HT-29 (cell line): Measurements from ENCODE around the gene CXCR6. TPM values are rescaled to one million over a fixed set of nuclear protein-coding genes. Genes with fewer than 3 reads are reported as not detected.

Source experiments
- DNase-seq: peaks from one replicate; pipeline ENCODE4 v3.0.0-alpha.2; 2015; ENCODE audit warnings: low spot score
- total RNA-seq: library from RNA; depleted of rRNA; stranded (reverse); fragments of >200 nt; shearing (Covaris generic); gene quantifications from 2 replicates; pipeline ENCODE4 v1.2.3, GENCODE V29; 2014; rRNA removed

CXCR6 gene
- not detected in 2 replicates for total RNA-seq

DNA sequence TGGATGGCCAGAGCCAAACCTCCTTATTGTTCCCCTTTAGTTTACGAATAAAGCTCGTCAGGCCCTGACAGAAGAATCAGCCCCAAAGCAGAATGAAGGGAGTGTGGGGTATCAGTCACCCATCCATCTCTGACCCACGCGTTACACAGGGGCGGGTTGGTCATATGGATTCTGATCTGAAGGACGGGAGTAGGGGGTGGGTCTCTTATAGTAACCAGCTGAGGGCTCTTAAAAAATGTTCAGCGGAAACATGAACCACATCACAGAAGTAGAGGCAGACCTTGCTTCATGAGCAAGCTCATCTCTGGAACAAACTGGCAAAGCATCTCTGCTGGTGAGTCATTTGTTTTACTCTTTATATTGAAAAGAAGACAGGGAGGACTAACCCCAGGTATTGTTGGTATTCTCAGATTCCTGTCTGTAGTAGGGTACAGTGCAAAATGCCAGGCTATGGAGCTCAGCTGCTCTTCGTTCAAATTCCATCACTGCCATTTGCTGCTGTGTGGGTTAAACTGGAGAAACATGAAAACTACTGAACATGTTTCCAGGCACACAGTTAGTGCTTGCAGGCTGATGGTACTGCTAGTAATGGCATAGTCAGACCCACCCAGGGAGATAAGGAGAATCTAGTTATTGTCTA, at the start of gene CXCR6:
CXCR6 (plus strand) TSS at position 258 of the 640 bp plus-strand sequence. CDS start 3,018 bp downstream, outside the sequence.
- DNase-seq = no peak

DNA sequence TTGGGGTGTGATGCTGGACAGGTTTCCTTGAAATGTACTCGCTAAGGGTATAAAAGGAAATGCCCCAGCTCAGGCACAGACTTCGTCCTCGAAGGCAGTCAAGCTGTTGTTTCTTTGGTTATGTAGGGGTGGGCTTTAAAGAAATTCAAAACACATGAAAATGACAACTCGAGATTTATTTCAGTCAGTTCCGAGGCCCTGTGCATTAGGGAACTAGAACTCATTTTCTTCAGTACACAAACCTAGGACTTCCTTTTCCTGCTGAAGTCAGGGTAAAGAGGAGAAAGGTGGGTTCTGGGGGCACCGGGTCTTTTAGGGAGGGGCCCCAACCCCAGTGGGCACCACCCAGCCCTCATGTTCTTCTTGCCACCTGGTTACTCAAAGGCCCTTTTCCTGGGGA, 49.2 kb upstream of the CXCR6 start:
- DNase-seq = no peak

DNA sequence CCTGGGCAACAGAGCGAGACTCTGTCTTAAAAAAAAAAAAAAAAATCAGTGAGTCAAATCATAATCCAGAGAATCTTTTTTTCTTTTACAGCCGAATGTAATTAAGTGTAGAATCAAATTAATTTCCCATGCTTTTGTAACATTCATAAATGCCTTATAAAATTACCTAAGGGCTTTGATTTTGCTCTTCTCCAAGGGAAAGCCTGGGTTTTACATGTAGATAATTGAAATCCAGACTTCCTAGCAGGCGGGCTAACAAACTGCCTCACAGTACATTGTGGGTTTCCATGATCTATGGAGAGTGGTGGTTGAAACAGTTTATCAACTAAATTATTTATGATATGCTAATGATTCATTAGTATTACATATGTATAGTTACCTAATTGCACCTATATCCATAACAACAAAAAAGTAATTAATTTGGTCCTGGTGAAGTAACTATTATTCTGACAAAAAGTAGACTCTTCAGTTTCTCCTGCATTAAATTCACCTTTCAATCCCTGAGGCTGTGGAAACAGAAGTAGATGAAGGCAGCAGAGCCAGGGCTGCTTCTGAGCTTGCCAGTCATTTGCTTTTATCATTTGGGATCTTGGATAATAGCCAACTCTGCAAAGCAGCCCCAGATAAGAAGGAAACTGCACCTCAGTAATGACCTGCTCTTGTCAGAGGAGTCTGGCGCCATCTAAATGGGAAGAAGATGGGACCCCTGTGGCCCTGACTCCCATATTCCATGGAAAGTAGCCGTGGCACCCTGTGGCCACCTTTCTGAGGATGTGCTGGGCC, 47.4 kb upstream of the CXCR6 start:
- DNase-seq = no peak

DNA sequence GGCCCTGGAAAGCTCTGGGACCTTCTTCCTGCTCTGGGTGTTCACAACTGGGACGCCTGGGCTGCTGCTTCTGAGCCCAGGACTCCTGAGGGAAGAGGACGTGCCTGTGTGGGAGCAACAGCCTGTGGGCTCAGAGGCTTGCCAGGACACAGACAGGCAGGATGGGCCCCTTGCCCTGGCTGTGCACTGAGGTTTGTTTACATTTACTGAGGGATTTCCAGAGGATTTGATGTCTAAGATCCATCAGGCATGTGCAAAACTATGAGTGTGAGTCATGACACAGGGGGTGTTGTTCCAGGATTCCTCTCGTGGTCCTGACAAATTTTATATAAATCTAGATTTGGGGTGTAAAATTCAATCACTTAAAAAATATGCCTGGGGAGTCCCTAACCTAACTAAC, 46.3 kb upstream of the CXCR6 start:
- DNase-seq = no peak

DNA sequence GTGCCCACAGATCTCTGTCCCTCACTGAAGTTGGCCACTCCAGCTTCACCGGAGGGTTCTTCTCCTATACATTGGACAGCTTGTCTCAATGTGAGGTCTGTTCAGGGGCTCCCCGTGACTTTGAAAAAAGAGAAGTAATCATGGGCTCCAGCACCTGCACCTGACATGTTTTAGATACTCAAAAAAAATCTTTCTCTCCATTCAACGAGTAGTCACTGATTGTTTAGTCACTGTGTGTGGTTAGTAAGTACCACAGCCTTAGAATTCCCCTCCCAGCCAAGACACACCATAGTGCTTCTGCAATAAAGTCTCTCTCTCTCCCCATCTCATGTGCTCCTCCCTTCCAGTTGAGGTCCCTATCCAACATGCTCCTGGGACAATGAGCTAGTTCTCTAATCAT, 38.3 kb upstream of the CXCR6 start:
- no peak for DNase-seq

DNA sequence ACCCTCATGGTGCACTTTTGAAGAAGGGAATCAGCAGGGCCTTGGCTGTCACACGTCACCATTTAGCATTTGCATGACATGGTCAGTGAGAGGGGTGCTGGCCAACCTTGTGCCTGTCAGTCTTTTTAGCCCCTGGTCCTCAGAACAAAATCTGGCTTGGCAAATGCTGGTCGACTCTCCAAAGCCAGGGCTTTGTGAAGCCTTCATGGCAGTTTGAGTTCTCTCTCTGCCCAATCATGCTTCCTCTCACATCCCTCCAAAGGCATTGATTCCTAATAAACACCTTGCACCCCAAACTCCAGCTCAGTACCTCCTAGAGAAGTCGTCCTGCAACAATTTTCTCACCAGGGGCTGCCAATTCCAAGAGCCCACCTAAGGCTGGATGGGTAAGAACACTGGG, 37.5 kb upstream of the CXCR6 start:
- DNase-seq = no peak

DNA sequence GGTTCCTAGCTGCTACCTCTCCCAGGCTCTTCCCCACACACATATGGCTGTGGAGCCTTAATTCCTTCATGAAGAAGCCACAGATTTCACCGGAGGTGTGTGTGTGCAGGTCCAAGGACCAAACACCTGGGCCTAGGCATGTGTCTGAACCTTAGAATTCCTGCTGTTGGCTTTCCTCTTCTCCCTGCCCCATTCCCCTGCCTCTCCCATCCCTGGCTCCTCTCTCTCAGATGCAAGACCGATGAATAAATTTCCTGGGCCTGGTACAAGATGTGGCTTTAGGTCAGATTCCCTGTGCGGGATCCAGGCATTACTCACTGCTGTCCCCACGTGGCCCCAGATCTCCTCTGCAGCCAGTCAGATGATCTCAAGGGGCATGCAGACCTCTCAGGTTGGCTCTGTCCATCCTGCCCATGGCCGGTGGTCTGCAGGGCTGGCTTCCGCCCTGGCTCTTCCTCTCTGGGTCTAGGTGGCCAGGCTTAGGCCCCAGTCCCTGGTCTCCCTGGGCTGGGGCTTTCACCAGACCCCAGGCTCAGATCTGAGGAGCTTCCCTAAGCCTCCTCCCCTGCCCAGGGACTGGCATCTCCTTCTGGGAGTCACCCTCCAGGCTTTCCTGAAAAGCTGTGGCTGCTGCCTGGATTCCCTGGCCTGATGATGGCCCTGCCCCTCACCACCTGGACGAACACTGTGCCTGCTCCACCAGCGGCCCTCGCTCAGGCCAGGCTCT, 36.4 kb upstream of the CXCR6 start:
- peak; percentile 23 for DNase-seq

DNA sequence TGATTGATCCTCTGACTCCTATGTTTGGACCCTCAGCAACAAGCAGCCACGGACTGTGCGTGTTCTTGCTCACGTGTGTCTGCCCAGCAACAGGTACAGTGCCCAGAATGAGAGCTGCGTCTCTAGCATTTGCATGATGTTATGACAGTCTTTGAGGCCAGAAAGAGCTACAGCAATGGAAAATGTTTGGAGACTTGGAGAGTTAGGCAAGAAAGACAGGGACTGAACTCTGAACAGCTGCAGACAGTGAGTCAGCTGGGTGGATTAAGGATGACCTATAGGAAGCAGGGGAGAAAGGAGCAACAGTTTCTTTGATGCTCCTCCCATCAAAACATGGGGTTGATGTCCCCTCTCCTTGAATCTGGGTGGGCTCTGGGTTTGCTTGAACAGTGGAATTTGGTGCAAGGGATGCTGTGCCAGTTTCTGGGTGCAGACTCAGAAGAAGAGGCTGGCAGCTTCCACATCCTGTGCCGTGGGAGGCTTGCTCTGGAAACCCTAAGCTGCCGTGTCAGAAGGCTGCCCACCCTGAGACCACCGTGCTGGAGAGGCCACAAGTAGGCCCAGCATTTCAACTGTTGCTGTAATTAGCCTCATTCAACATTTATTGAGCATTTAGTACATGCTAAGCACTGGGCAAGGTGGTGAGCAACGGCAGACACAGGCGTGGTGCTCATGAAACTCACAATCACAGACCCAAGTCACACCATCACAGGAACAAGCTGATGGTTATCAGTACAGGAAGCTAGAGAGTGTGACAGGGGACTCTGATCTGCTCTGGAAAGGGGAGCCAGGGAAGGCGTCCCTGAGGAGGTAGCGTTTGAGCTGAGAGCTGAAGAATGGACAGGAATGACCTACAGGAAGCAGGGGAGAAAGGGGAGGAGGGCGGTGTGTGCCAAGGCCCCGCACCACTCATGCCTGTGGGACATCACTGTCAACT, 35.2 kb upstream of the CXCR6 start:
- no peak for DNase-seq

DNA sequence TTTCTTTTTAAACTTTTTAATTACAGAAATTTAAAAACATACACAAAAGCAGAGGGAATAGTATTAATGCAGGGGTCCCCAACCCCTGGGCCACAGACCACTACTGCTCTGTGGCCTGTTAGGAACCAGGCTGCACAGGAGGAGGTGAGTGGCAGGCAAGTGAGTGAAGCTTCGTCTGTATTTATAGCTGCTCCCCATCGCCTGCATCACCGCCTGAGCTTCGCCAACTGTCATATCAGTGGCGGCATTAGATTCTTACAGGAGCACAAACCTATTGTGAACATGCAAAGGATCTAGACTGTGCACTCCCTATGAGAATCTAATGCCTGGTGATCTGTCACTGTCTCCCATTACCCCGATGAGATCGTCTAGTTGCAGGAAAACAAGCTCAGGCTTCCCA, 34.5 kb upstream of the CXCR6 start:
- no peak for DNase-seq

DNA sequence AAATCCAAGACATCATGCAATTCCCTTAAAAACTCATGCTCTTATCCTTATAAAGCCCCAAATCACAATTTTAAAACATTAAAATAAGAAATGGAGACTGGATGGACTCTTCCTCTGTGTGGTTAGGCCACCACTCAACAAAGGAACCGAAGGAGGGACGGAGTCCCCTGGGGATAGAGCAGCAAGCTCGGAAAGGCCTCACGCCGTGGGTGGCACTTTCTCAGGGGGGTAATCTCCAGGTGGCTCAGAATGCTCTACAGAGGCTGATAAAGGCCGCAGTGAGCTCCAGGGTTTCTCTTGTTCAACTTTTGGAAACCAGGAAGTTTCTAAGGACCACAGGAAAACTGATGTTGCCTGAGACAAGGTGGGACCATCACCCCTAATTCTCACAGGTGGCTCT, 33.7 kb upstream of the CXCR6 start:
- DNase-seq = no peak

DNA sequence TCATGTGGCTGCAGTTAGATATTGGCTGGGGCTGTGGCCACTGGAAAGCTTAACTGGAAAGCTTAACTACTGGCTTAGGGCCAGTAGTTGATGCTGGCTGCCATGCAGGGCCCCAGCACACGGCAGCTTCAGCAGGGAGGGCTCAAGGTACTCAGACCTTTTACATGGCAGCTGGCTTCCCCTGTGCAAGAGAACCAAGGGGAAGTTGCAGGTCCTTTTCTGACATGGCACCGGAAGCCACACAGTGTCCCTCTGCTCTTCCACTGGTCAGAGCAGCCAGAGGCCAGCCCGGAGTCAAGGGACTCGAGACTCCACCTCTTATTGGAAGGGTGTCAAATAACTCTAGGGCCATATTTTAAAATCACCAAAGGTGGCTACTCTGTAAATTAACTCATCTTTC, 32.4 kb upstream of the CXCR6 start:
- DNase-seq = no peak

DNA sequence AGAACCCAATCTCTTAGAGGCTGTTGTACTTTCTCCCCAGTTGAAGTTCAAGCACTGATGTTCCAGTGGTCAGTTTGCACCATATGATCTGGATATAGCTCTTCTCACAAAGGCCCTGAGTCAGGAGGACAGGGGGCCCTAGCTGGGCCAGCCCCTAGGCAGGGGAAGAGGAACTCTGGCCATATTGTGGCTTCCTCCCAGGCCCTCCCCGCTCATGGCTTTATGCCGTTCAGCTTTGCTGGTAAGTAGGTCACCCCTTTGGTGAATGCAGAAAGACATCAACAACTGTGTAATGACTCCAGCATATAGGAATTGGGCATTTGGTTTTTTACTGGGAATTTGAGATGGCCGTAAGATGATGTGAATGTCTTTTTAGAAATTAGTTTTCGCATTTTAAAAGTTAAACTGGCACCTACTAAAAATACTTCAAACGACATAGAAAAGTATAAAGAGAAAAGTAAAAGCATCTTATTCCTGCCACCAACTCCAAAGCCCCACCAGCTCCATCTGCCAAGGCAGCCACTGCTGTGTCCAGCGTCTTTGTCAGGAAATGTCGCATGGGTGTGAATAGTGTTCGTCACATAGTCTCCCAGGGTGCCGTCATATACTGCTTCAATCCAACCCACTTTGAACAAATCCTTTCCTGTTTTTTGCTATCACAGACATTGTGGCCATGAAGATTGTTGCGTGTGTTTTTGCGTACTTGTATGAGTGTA, 31.6 kb upstream of the CXCR6 start:
- no peak for DNase-seq

DNA sequence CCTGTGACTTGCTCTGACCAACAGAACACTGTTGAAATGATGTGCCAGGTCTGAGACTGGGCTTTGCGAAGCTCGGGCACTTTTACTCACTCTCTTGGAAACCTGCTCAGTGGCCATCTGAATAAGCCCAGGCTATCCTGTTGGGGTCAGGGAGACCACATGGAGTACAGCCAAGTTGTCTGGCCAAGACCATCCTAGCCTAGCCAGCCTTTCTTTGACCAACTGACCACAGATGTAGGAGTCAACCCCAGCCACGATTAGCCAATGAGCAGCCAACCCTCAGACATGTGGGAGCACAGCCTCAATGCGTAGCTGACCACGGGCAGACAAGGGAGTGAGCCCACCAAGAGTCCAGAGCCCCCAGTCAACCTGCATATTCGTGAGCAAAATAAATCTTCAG, 30.8 kb upstream of the CXCR6 start:
- no peak for DNase-seq

DNA sequence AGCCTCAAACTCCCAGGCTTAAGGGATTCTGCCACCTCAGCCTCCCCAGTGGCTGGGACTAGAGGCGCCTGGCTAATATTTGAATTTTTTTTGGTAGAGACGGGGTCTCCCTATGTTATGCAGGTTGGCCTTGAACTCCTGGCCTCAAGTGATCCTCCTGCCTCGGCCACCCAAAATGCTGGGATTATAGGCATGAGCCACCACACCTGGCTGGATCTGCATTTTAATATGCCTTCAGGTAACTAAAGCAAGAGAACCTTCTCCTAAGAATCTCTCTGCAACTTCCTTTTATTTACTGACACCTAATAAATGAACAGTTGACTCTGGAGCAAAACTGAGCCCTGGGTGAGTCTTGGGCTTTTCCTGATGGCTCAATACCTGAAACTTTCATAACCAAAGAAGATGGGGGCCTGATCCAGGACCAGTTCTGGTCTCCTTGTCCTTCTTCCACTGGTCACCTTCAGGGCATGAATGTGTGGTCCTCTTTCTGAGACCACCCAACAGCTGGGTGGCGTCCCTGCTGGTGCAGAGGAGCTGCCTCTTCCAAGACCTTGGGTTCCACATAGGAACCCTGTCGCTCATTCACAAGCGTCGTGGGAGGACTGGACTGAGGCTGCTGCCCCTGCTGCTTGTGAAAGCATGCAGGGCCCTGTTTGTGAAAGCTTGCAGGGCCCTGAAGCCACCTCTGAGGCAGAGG, 28.8 kb upstream of the CXCR6 start:
- DNase-seq = no peak

DNA sequence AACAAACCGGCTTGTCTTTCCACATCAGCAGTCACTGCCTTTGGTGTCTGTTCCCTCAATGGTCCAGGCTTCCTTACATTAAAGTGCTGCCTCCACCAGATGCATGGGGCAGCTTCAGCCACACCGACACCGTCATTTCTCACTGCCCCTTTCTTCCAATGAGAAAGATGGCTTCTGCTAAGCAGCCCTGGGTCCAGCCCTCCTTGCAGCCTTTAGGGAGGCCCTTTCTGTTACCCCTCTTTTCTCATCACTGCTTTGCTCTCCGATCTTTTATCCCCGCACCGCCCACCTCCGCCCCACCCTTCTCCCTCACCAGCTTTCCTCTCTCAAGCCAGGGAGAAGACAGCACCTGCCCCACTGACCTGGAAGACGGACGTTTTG, 28.2 kb upstream of the CXCR6 start:
- DNase-seq = no peak

DNA sequence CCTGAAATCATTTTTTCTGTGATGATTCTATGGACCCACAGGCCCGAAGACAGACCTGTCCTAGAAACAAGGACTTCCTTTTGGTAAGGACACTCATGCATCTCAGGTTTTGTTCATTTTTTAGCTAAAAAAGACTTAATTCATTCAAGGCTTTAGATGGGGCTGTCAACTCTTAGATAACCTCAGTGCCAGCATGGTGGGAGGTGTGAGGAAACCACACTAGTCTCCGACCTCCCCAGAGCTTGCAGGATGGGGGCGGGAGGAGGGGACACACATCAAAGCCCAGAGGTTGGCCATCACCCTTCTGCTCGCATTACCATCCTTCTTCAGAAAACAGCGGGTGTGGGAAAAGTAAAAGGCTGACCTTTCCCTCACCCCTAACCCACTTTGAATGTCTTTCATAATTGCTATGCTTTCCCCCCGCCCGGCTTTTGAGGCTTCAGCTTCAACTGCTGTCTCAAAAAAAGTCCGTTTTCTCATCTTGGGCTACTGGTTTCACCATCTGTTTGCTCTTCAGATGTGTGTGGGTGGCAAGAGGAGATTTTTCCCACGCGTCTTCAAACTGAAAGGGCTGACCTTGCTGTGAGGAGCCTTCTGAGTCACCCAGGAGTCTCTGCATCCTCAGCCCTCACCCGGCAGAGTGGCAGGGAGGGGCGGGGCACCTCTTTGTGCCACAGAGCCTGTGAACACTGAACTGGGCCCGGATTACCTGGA, 27.6 kb upstream of the CXCR6 start:
- DNase-seq = peak; percentile 1

DNA sequence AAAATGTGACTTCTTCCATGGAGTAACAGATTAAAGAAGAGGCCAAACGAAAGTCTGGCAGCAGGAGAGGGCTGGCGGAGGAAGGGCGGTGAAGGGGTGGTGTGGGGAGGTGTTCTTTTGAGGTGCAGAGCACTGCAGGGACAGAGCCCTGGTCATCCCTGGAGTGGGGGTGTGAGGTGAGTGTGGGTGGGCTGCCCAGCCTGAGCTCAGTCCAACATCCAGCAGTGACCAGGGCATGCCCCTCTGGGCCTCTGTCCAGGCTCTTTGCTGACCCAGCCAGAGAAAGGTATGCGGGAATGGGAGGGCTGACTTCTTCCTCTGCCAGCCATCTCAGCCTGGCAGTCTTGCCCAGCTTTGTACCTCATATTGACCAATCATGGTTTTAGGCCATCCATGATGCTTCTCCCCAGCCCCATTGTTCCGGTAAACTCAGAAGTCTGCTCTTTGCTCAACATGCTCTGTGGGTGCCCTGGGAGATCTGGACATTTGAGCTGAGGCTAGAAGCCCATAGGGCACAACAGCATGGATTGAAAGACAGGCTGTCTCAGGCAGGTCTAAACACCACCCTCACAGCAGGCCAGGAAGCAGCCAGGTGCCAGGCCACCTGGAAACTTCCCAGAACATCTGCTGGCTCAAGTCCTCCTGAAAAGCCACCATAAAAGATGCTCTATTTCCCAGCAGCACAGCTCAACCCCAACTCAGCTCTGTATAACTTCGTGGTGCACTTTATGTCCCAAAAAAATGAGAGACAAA, 25.9 kb upstream of the CXCR6 start:
- no peak for DNase-seq

DNA sequence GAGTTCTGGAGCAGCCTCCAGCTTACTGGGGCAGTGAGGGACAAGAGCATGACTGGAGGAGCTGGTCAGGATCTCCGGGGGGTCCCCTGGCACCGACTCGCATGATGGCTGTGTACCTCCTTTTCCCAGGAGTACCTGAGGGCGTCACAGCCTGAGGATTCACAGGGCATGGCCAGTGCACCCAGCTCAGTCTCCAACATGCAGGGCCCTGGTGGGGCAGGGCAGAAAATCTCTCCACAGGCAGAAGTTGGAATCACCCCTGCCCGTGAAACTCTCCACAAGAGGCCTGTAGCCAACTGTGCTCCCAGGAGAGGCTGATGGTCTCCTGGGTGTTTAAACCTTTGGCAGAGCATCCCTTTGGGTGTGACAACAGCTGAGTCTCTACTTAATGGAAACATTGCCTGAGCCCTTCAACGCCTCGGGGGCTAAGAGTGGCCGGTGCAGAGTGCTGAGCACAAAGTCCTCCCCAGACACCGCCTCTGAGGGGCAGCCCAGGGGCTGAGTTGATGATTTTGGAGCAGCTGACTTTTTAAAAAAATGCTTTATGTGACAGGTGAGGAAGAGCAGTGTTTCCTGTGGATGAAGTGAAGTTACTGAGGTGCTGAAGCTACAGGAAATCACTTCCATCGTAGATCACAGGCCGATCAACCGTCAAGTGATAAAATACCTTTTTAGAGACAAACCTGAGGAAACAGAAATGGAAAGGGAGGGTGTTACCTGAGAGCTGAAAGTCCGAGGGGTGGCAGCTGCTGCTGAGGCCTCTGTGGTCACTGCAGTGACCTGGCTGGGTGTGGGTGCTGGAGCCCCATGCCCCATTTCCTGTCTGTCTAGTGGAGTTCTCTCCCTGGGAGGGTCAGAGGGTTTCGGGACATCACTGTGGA, 21.9 kb upstream of the CXCR6 start:
- no peak for DNase-seq
